ENCODE measurements around the gene LINC00305. TPM values are rescaled to one million over a fixed set of nuclear protein-coding genes. Genes with fewer than 3 reads are reported as not detected.

LINC00305 gene
- total RNA-seq, 4 donors from 2014 or later, result 0.97 TPM; not detected in 3

DNA sequence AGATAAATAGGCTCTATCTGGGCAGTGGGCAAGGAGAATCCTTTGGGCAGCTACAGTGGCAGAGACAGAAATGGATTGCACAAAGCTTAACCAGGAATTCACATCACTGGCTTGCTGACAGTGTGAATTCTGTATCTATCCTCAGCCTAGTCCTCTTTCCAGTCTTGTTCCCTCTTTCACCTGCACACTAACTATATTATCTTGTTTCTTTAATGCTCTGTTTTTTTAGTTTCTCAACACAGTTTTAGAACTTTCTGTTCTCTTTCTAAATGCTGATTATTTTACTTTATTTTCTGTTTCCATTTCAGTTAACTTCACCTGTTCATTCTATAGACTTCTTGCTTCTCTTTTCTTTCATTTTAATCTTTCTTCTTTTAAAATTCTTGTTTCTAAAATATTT, 66.4 kb downstream of the LINC00305 start:
- DNase-seq, result no peak
- intact Hi-C loops (cut with DNase I; ENCODE audit: low total_unique reads), result no loop called here
- Histone ChIP-seq H3K4me3 (no peak overlapping the region), H3K4me1 (no peaks in the 10 kb centered on the region), H3K36me3 (no peaks in the 10 kb centered on the region), H3K9me3 (no peaks in the 10 kb centered on the region), H3K27me3 (no peaks in the 10 kb centered on the region), H3K27ac (no peak overlapping the region)
- no peak for TF ChIP-seq POLR2A (IDR thresholded peaks at IDR 0.05)
- no peak for TF ChIP-seq CTCF (IDR thresholded peaks at IDR 0.05)

- H3K4me1 ChIP-seq, result no peaks in the 10 kb centered on the region
- TF ChIP-seq CTCF (IDR thresholded peaks at IDR 0.05) (no peak), POLR2A (IDR thresholded peaks at IDR 0.05) (no peak)
- no peaks in the 10 kb centered on the region for H3K9me3 ChIP-seq
- no peak overlapping the region for H3K27ac ChIP-seq
- H3K36me3 ChIP-seq, result no peaks in the 10 kb centered on the region
- no peaks in the 10 kb centered on the region for H3K27me3 ChIP-seq
- no peak for DNase-seq
- H3K4me3 ChIP-seq, result no peak overlapping the region
- intact Hi-C loops (cut with DNase I; ENCODE audit: low total_unique reads), result no loop called here
Measured at GRCh38 chr18:64082054-64082453, 66.8 kb downstream of the LINC00305 start.

DNA sequence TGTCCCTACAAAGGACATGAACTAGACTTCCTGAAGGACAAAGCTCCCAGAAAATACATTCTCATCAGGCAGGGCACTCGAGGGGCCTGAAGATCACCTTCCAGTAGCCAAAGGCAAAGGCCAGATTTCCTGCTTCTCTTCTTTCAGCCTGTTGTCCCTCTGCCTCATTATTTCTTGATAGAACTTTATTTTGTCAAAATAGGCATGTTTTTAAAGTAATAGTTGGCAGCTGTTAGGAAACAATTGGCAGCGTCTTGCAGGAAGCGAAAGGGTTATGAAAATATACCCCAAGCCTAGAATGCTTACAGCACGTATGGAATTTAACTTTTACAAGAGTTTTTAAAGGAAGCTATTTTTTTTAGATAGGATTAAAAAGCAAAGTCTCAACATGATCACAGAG, 74.9 kb downstream of the LINC00305 start:
- intact Hi-C loops (cut with DNase I; ENCODE audit: low total_unique reads), result no loop called here
- no peak for DNase-seq
- no peak overlapping the region for H3K27ac ChIP-seq
- no peak overlapping the region for H3K4me3 ChIP-seq
- no peaks in the 10 kb centered on the region for H3K4me1 ChIP-seq
- H3K27me3 ChIP-seq, result no peaks in the 10 kb centered on the region
- TF ChIP-seq CTCF (IDR thresholded peaks at IDR 0.05) (no peak), POLR2A (IDR thresholded peaks at IDR 0.05) (no peak)
- H3K36me3 ChIP-seq, result no peaks in the 10 kb centered on the region
- H3K9me3 ChIP-seq, result no peaks in the 10 kb centered on the region

- TF ChIP-seq POLR2A (IDR thresholded peaks at IDR 0.05) (no peak), CTCF (IDR thresholded peaks at IDR 0.05) (no peak)
- Histone ChIP-seq H3K36me3 (no peaks in the 10 kb centered on the region), H3K4me1 (no peaks in the 10 kb centered on the region), H3K27ac (no peak overlapping the region), H3K9me3 (no peaks in the 10 kb centered on the region), H3K4me3 (no peak overlapping the region), H3K27me3 (no peaks in the 10 kb centered on the region)
- DNase-seq, result no peak
- intact Hi-C loops (cut with DNase I; ENCODE audit: low total_unique reads), result no loop called here
Measured at GRCh38 chr18:64055019-64055418, 93.9 kb downstream of the LINC00305 start.

DNA sequence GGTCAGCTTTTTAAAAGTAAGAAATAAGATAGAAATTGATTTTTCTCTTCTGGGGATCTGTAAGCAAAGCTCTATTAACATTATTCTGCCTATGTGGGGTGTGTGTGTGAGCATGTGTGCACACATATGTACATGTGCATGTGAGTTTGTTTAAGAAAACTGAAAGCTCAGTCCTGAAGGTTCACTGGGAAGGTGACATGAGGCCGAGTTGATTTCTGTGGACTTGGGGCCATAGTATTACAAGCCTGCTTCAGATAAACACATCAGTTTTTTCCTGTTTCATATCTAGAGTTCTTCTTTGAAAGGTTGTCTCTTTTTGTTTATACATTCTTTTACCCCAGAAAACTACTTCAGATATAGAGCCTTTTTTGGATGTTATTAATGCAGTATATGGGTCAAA, 95.6 kb downstream of the LINC00305 start:
- TF ChIP-seq CTCF (IDR thresholded peaks at IDR 0.05) (no peak), POLR2A (IDR thresholded peaks at IDR 0.05) (no peak)
- DNase-seq, result no peak
- Histone ChIP-seq H3K27ac (no peak overlapping the region), H3K36me3 (no peaks in the 10 kb centered on the region), H3K4me1 (no peaks in the 10 kb centered on the region), H3K4me3 (no peak overlapping the region), H3K9me3 (no peaks in the 10 kb centered on the region), H3K27me3 (no peaks in the 10 kb centered on the region)
- intact Hi-C loops (cut with DNase I; ENCODE audit: low total_unique reads), result no loop called here

Measured in uterus (tissue), 4 donors.